IMR-90 (cell line): ENCODE results near the gene DHRS7C. TPM values are rescaled to one million over a fixed set of nuclear protein-coding genes. Genes with fewer than 3 reads are reported as not detected.

ENCODE experiments used
- ATAC-seq: fragments of 200-7000 bp; cut with Tn5 transposase; 2 replicates; pipeline ENCODE4 v1.9.1; 2020; ENCODE audit warnings: low read depth, mild to moderate bottlenecking, moderate library complexity
- BruUV-seq: library from RNA; stranded (reverse); fragments of 400-500 nt; replicated peaks from 2 replicates; lab custom pipeline; 2021; lab: Mats Ljungman, UMichigan
- CTCF ChIA-PET: fragments of 300-600 bp; formaldehyde crosslinking; extraction: SDS; loops from one replicate; lab custom pipeline; 2021; ENCODE audit warnings: antibody characterized with exemption; lab: Yijun Ruan, JAX
- POLR2A ChIA-PET: fragments of 300-600 bp; sonication (Branson Sonifier 250); formaldehyde crosslinking; loops from one replicate; lab custom pipeline; 2022; ENCODE audit warnings: antibody characterized with exemption; ENCODE audit not compliant: unreplicated experiment; lab: Charles Lee
- DNase-seq: peaks from one replicate; pipeline ENCODE4 v3.0.0; 2013
- H2AFZ ChIP-seq: replicated peaks from 2 replicates; pipeline ENCODE3; 2013; ENCODE audit warnings: low read length, mild to moderate bottlenecking; ENCODE audit not compliant: poor library complexity
- H2AK5ac ChIP-seq: 2 replicates; pipeline ENCODE4 v1.6.1; 2013; ENCODE audit warnings: low read depth, low read length, inconsistent platforms
- H2AK9ac ChIP-seq: replicated peaks from 2 replicates; pipeline ENCODE3; 2013; ENCODE audit warnings: mild to moderate bottlenecking, low read depth, low read length, moderate library complexity; ENCODE audit not compliant: poor library complexity
- H2BK120ac ChIP-seq: 2 replicates; pipeline ENCODE4 v1.6.1; 2013; ENCODE audit warnings: low read depth, low read length, inconsistent platforms
- H2BK15ac ChIP-seq: 3 replicates; pipeline ENCODE4 v1.6.1; 2013; ENCODE audit warnings: low read depth, low read length, inconsistent platforms
- H2BK20ac ChIP-seq: 2 replicates; pipeline ENCODE4 v1.6.1; 2013; ENCODE audit warnings: low read depth, mild to moderate bottlenecking, inconsistent platforms, low read length, moderate library complexity
- H2BK5ac ChIP-seq: 2 replicates; pipeline ENCODE4 v1.6.1; 2013; ENCODE audit warnings: mild to moderate bottlenecking, low read depth, low read length, inconsistent platforms; ENCODE audit not compliant: poor library complexity, severe bottlenecking
- H3K14ac ChIP-seq: replicated peaks from 2 replicates; pipeline ENCODE4 v1.6.1; 2013; ENCODE audit warnings: low read depth, low read length, inconsistent platforms
- H3K18ac ChIP-seq: 2 replicates; pipeline ENCODE4 v1.6.1; 2013; ENCODE audit warnings: low read depth, low read length, control low read depth
- H3K23ac ChIP-seq: 2 replicates; pipeline ENCODE4 v1.6.1; 2013; ENCODE audit warnings: low read depth, low read length, inconsistent platforms
- H3K27ac ChIP-seq: 2 replicates; pipeline ENCODE4 v1.5.1; 2013; ENCODE audit warnings: mild to moderate bottlenecking, control low read depth, low read length; ENCODE audit not compliant: insufficient read depth
- H3K27me3 ChIP-seq: 2 replicates; pipeline ENCODE4 v1.6.1; 2013; ENCODE audit warnings: low read length; ENCODE audit not compliant: control insufficient read depth, insufficient read depth
- H3K36me3 ChIP-seq: 2 replicates; pipeline ENCODE4 v1.6.1; 2013; ENCODE audit warnings: low read length, mixed read lengths; ENCODE audit not compliant: control insufficient read depth, insufficient read depth
- H3K4ac ChIP-seq: 2 replicates; pipeline ENCODE4 v1.6.1; 2013; ENCODE audit warnings: low read depth, low read length, inconsistent platforms
- H3K4me1 ChIP-seq: 2 replicates; pipeline ENCODE4 v1.6.1; 2013; ENCODE audit warnings: low read length, mixed read lengths; ENCODE audit not compliant: control insufficient read depth, insufficient read depth
- H3K4me2 ChIP-seq: 2 replicates; pipeline ENCODE4 v1.6.1; 2013; ENCODE audit warnings: low read depth, mild to moderate bottlenecking, control low read depth, low read length, moderate library complexity
- H3K4me3 ChIP-seq: 2 replicates; pipeline ENCODE4 v1.5.1; 2013; ENCODE audit warnings: low read depth, mild to moderate bottlenecking, control low read depth, low read length, moderate library complexity; ENCODE audit not compliant: insufficient read depth
- H3K56ac ChIP-seq: 2 replicates; pipeline ENCODE4 v1.6.1; 2013; ENCODE audit warnings: low read length, inconsistent platforms; ENCODE audit not compliant: insufficient read depth; ENCODE audit errors: extremely low read depth
- H3K79me1 ChIP-seq, 2 experiments: 2 replicates each; pipeline ENCODE4 v1.6.1; 2013; ENCODE audit warnings: low read length in 2 of 2, inconsistent platforms in 1 of 2, low read depth in 1 of 2
- H3K9ac ChIP-seq: 2 replicates; pipeline ENCODE4 v1.6.1; 2013; ENCODE audit warnings: low read depth, low read length, control low read depth
- H3K9me1 ChIP-seq: 2 replicates; pipeline ENCODE4 v1.6.1; 2013; ENCODE audit warnings: low read length, inconsistent platforms; ENCODE audit not compliant: insufficient read depth
- H3K9me3 ChIP-seq: 2 replicates; pipeline ENCODE4 v1.6.1; 2013; ENCODE audit warnings: low read length; ENCODE audit not compliant: control insufficient read depth, insufficient read depth
- H4K20me1 ChIP-seq: 2 replicates; pipeline ENCODE4 v1.6.1; 2013; ENCODE audit warnings: low read length, inconsistent platforms; ENCODE audit not compliant: insufficient read depth
- H4K5ac ChIP-seq: 2 replicates; pipeline ENCODE4 v1.6.1; 2013; ENCODE audit warnings: mild to moderate bottlenecking, low read depth, low read length, control low read depth
- H4K8ac ChIP-seq, 2 experiments: 2 replicates each; pipeline ENCODE4 v1.6.1; 2013; ENCODE audit warnings: low read depth in 2 of 2, low read length in 2 of 2, control low read depth in 1 of 2, inconsistent platforms in 1 of 2
- H4K91ac ChIP-seq: 2 replicates; pipeline ENCODE4 v1.6.1; 2013; ENCODE audit warnings: low read depth, low read length, inconsistent platforms; ENCODE audit not compliant: insufficient read depth
- BHLHE40 ChIP-seq: fragments of 150-350 bp; IDR thresholded peaks from 2 replicates; pipeline ENCODE4 v1.6.1; 2016; ENCODE audit warnings: mild to moderate bottlenecking, low read depth, low read length
- CEBPB ChIP-seq: IDR thresholded peaks from 2 replicates; pipeline ENCODE4 v1.6.1; 2012; ENCODE audit warnings: low read depth, low read length, improper control_type of control experiment
- FOS ChIP-seq: fragments of 150-350 bp; IDR thresholded peaks from 2 replicates; pipeline ENCODE4 v1.6.1; 2016; ENCODE audit warnings: low read depth, low read length
- MAFK ChIP-seq: IDR thresholded peaks from 2 replicates; pipeline ENCODE4 v1.6.1; 2012; ENCODE audit warnings: low read depth, low read length, improper control_type of control experiment
- MAZ ChIP-seq: IDR thresholded peaks from 2 replicates; pipeline ENCODE4 v1.6.1; 2012; ENCODE audit warnings: low read depth, mild to moderate bottlenecking, low read length, improper control_type of control experiment, moderate library complexity, borderline replicate concordance
- NFE2L2 ChIP-seq: fragments of 150-350 bp; IDR thresholded peaks from 2 replicates; pipeline ENCODE4 v1.6.1; 2016; ENCODE audit warnings: low read depth, mild to moderate bottlenecking, low read length
- RAD21 ChIP-seq: IDR thresholded peaks from 2 replicates; pipeline ENCODE4 v1.6.1; 2012; ENCODE audit warnings: low read length, improper control_type of control experiment
- RCOR1 ChIP-seq: IDR thresholded peaks from 2 replicates; pipeline ENCODE4 v1.6.1; 2012; ENCODE audit warnings: mild to moderate bottlenecking, low read length, improper control_type of control experiment; ENCODE audit not compliant: insufficient replicate concordance
- RFX5 ChIP-seq: IDR thresholded peaks from 2 replicates; pipeline ENCODE4 v1.8.0; 2012; ENCODE audit warnings: low read depth, mild to moderate bottlenecking, low read length, moderate library complexity
- SMC3 ChIP-seq: fragments of 150-350 bp; IDR thresholded peaks from 2 replicates; pipeline ENCODE4 v1.6.1; 2016; ENCODE audit warnings: low read depth, mild to moderate bottlenecking, antibody characterized with exemption, low read length, moderate library complexity
- WGBS, 2 experiments: methylation state at CpG; one replicate each; pipeline versions ENCODE4 v1.1.5 to v1.1.7; 2013; ENCODE audit warnings: missing lambda C conversion rate in 2 of 2; ENCODE audit not compliant: insufficient read length in 1 of 2; ENCODE audit errors: extremely low coverage in 2 of 2; 5-methylcytosine and 5-hydroxymethylcytosine counted together
- dilution Hi-C: fragments of 300-500 bp; cut with HindIII; formaldehyde crosslinking; loops from one replicate; pipeline ENCODE4 v1.14.3; 2018; ENCODE audit warnings: low sequenced_read_pairs; ENCODE audit not compliant: unreplicated experiment
- in situ Hi-C: fragments of 300-500 bp; cut with MboI; formaldehyde crosslinking; loops from 3 replicates; pipeline ENCODE4 v1.14.3; 2019; ENCODE audit warnings: low sequenced_read_pairs, inconsistent platforms, mixed read lengths
- intact Hi-C: fragments of 100-400 bp; cut with micrococcal nuclease; formaldehyde crosslinking; loops from 2 replicates; pipeline ENCODE4 v1.10.0; 2022
- polyA plus RNA-seq, 3 experiments: library from polyadenylated mRNA; depleted of rRNA; stranded (reverse); fragments of >200 nt; gene quantifications; 2 replicates each; pipeline ENCODE4 v1.2.3, GENCODE V29; 2012; ENCODE audit warnings: low replicate concordance in 1 of 3
- total RNA-seq: library from RNA; depleted of rRNA; stranded (reverse); fragments of >200 nt; gene quantifications from 2 replicates; pipeline ENCODE4 v1.2.3, GENCODE V29; 2012
- TF ChIP-seq, protein P1 (sequence below): fragments of 150-350 bp; IDR thresholded peaks from 2 replicates; pipeline ENCODE4 v1.6.1; 2017; ENCODE audit warnings: mild to moderate bottlenecking, antibody characterized with exemption, low read length, low read depth

Gene DHRS7C
- total and polyA plus RNA-seq, 2 of the 4 experiments (the other 2 are of a cell fraction) = not detected

DNA sequence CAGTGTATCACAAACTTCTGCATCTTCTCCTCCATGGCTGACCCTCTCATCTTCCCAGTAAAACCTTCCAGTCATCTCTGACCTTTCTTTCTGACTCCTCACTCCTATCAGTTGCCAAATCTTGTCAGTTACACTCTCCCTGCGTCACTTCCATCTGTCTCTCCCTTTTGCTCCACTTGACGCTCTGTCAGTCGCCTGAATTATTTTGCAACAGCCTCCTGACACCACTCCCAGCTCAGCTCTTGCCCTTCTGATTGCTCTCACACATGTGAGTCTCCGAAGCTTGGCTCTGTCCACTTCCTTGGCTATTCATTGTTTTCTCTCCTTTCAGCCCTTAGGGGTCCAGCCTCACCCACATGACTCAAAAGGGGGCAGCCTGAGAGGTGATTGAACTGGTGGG lies 27.7 kb downstream of the DHRS7C start:
- in situ Hi-C loops = no loop called here
- Histone ChIP-seq H3K9me1 (no peaks in the 10 kb centered on the region), H3K27me3 (no peaks in the 10 kb centered on the region; the same call in 1 of the 2 replicates), H2AK9ac (no peak overlapping the region), H3K4ac (no peak overlapping the region), H3K27ac (no peak overlapping the region), H2BK120ac (no peak overlapping the region), H3K9ac (no peak overlapping the region), H4K20me1 (no peaks in the 10 kb centered on the region), H4K8ac (no peak overlapping the region), H2BK5ac (no peak overlapping the region), H4K5ac (no peak overlapping the region), H3K4me1 (no peaks in the 10 kb centered on the region), H2AFZ (no peak overlapping the region), H3K36me3 (no peaks in the 10 kb centered on the region), H2BK15ac (no peak overlapping the region), H3K14ac (no peak overlapping the region), H4K91ac (no peak overlapping the region), H3K18ac (no peak overlapping the region), H3K4me2 (no peak overlapping the region), H3K9me3 (no peaks in the 10 kb centered on the region), H3K4me3 (no peak overlapping the region), H2AK5ac (no peak overlapping the region), H3K56ac (no peak overlapping the region), H2BK20ac (no peak overlapping the region), H3K79me1 (no peaks in the 10 kb centered on the region), H3K23ac (no peak overlapping the region)
- CTCF ChIA-PET = no interaction called here
- no peak for ATAC-seq
- no TSS peak for BruUV-seq
- POLR2A ChIA-PET = no interaction called here
- DNase-seq = no peak
- intact Hi-C loops = no loop called here
- 9% methylated on average over 3 of the region's 4 CpGs; no CpG with 5 or more reads in 1 of the 2 experiments for WGBS, 2 experiments
- dilution Hi-C loops = no loop called here
- TF ChIP-seq CEBPB (no peak), FOS (no peak), MAFK (no peak), RFX5 (no peak), RAD21 (no peak), BHLHE40 (no peak), MAZ (no peak), NFE2L2 (no peak), SMC3 (no peak), RCOR1 (no peak)
- TF ChIP-seq, protein P1, sequence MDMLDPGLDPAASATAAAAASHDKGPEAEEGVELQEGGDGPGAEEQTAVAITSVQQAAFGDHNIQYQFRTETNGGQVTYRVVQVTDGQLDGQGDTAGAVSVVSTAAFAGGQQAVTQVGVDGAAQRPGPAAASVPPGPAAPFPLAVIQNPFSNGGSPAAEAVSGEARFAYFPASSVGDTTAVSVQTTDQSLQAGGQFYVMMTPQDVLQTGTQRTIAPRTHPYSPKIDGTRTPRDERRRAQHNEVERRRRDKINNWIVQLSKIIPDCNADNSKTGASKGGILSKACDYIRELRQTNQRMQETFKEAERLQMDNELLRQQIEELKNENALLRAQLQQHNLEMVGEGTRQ = no peak
